Measurements from ENCODE around the gene ZRSR2.

GRCh38 chrX:15749642-15750610 is 40.4 kb upstream of the ZRSR2 start:
- TF ChIP-seq POLR2A (IDR thresholded peaks at IDR 0.05) (no peak), CTCF (IDR thresholded peaks at IDR 0.05) (no peak), EP300 (IDR thresholded peaks at IDR 0.05; ENCODE audit: low read depth) (no peak)
